ENCODE results near the gene ACBD3. TPM values are rescaled to one million over a fixed set of nuclear protein-coding genes. Genes with fewer than 3 reads are reported as not detected.

Gene ACBD3
- total and polyA plus RNA-seq, 10 of the 15 experiments (the other 5 are each of a cell fraction or from before 2014, with no cell fraction given), result 7.5 to 27.9 (median 20.3) TPM

Small RNAs within 50 kb of the gene (small RNA-seq; reads per million reads assigned to genes)
- gene AL512343.1, result not detected

Other genes starting within 250 kb of the ACBD3 start
- not detected in 2 replicates for gene LEFTY2, start 245.5 kb downstream of the ACBD3 start, total RNA-seq (2014; rRNA removed)
- not detected in 2 replicates for gene LEFTY2, start 245.5 kb downstream of the ACBD3 start, total RNA-seq (2014; rRNA removed; fragmentation: Illumina TruSeq; extraction: Trizol)
- not detected in 2 replicates for gene LEFTY2, start 245.5 kb downstream of the ACBD3 start, total RNA-seq (2021)
- not detected in 2 replicates for gene LEFTY2, start 245.5 kb downstream of the ACBD3 start, polyA plus RNA-seq (2011; rRNA removed)
- gene LEFTY2, start 245.5 kb downstream of the ACBD3 start, polyA plus RNA-seq (2014; fragmentation: Illumina TruSeq; extraction: Trizol), result not detected in 2 replicates
- gene LEFTY2, start 245.5 kb downstream of the ACBD3 start, polyA plus RNA-seq (2014; fragmentation: Nextera tagmentation; extraction: Ambion mirVana), result not detected
- gene LEFTY2, start 245.5 kb downstream of the ACBD3 start, polyA plus RNA-seq (2014; rRNA removed), result not detected in 2 replicates
- gene LEFTY2, start 245.5 kb downstream of the ACBD3 start, polyA plus RNA-seq (2016; fragmentation: Nextera tagmentation; extraction: Ambion mirVana), result not detected
- gene SDE2, start 187.4 kb downstream of the ACBD3 start, total RNA-seq (2014; rRNA removed), result 14.3 and 17.2 TPM in 2 replicates
- gene SDE2, start 187.4 kb downstream of the ACBD3 start, total RNA-seq (2014; rRNA removed; fragmentation: Illumina TruSeq; extraction: Trizol), result 15.4 and 16.0 TPM in 2 replicates
- 12.7 and 13.0 TPM in 2 replicates for gene SDE2, start 187.4 kb downstream of the ACBD3 start, total RNA-seq (2021)
- gene SDE2, start 187.4 kb downstream of the ACBD3 start, polyA plus RNA-seq (2011; rRNA removed), result 19.4 and 26.6 TPM in 2 replicates
- gene SDE2, start 187.4 kb downstream of the ACBD3 start, polyA plus RNA-seq (2014; fragmentation: Illumina TruSeq; extraction: Trizol), result 12.2 and 16.2 TPM in 2 replicates
- 1 to 10 TPM; 2.7 to 4.3 TPM for gene SDE2, start 187.4 kb downstream of the ACBD3 start, polyA plus RNA-seq (2014; fragmentation: Nextera tagmentation; extraction: Ambion mirVana)
- gene SDE2, start 187.4 kb downstream of the ACBD3 start, polyA plus RNA-seq (2014; rRNA removed), result 9.6 and 11.5 TPM in 2 replicates
- gene SDE2, start 187.4 kb downstream of the ACBD3 start, polyA plus RNA-seq (2016; fragmentation: Nextera tagmentation; extraction: Ambion mirVana), result 10 to 100 TPM; 11.7 to 14.1 TPM
- gene H3-3A, start 124.0 kb downstream of the ACBD3 start, total RNA-seq (2014; rRNA removed), result 215 and 235 TPM in 2 replicates
- 204 and 215 TPM in 2 replicates for gene H3-3A, start 124.0 kb downstream of the ACBD3 start, total RNA-seq (2014; rRNA removed; fragmentation: Illumina TruSeq; extraction: Trizol)
- gene H3-3A, start 124.0 kb downstream of the ACBD3 start, total RNA-seq (2021), result 335 and 346 TPM in 2 replicates
- gene H3-3A, start 124.0 kb downstream of the ACBD3 start, polyA plus RNA-seq (2011; rRNA removed), result 441 and 486 TPM in 2 replicates
- gene H3-3A, start 124.0 kb downstream of the ACBD3 start, polyA plus RNA-seq (2014; fragmentation: Illumina TruSeq; extraction: Trizol), result 379 and 386 TPM in 2 replicates
- gene H3-3A, start 124.0 kb downstream of the ACBD3 start, polyA plus RNA-seq (2014; fragmentation: Nextera tagmentation; extraction: Ambion mirVana), result 100 to 1,000 TPM; 254 to 435 TPM
- gene H3-3A, start 124.0 kb downstream of the ACBD3 start, polyA plus RNA-seq (2014; rRNA removed), result 366 and 425 TPM in 2 replicates
- 100 to 1,000 TPM; 401 to 421 TPM for gene H3-3A, start 124.0 kb downstream of the ACBD3 start, polyA plus RNA-seq (2016; fragmentation: Nextera tagmentation; extraction: Ambion mirVana)
- 0.11 TPM in 2 replicates for gene MIXL1, start 36.9 kb upstream of the ACBD3 start, total RNA-seq (2014; rRNA removed)
- gene MIXL1, start 36.9 kb upstream of the ACBD3 start, total RNA-seq (2014; rRNA removed; fragmentation: Illumina TruSeq; extraction: Trizol), result 0.14 and 0.18 TPM in 2 replicates
- 0.23 and 0.40 TPM in 2 replicates for gene MIXL1, start 36.9 kb upstream of the ACBD3 start, total RNA-seq (2021)
- gene MIXL1, start 36.9 kb upstream of the ACBD3 start, polyA plus RNA-seq (2011; rRNA removed), result not detected in 2 replicates
- gene MIXL1, start 36.9 kb upstream of the ACBD3 start, polyA plus RNA-seq (2014; fragmentation: Illumina TruSeq; extraction: Trizol), result 0.19 TPM in 1 of 2 replicates, not detected in the other
- under 1 TPM; 0.18 to 0.24 TPM for gene MIXL1, start 36.9 kb upstream of the ACBD3 start, polyA plus RNA-seq (2014; fragmentation: Nextera tagmentation; extraction: Ambion mirVana)
- 0.27 TPM in 1 of 2 replicates, not detected in the other for gene MIXL1, start 36.9 kb upstream of the ACBD3 start, polyA plus RNA-seq (2014; rRNA removed)
- gene MIXL1, start 36.9 kb upstream of the ACBD3 start, polyA plus RNA-seq (2016; fragmentation: Nextera tagmentation; extraction: Ambion mirVana), result under 1 TPM; 0.20 to 0.25 TPM
- 7.6 and 9.2 TPM in 2 replicates for gene LIN9, start 122.4 kb upstream of the ACBD3 start, total RNA-seq (2014; rRNA removed)
- 10.9 and 11.0 TPM in 2 replicates for gene LIN9, start 122.4 kb upstream of the ACBD3 start, total RNA-seq (2014; rRNA removed; fragmentation: Illumina TruSeq; extraction: Trizol)
- 7.0 and 7.7 TPM in 2 replicates for gene LIN9, start 122.4 kb upstream of the ACBD3 start, total RNA-seq (2021)
- gene LIN9, start 122.4 kb upstream of the ACBD3 start, polyA plus RNA-seq (2011; rRNA removed), result 9.0 and 14.4 TPM in 2 replicates
- gene LIN9, start 122.4 kb upstream of the ACBD3 start, polyA plus RNA-seq (2014; fragmentation: Illumina TruSeq; extraction: Trizol), result 9.3 and 14.0 TPM in 2 replicates
- 1 to 10 TPM; 5.9 to 6.5 TPM for gene LIN9, start 122.4 kb upstream of the ACBD3 start, polyA plus RNA-seq (2014; fragmentation: Nextera tagmentation; extraction: Ambion mirVana)
- gene LIN9, start 122.4 kb upstream of the ACBD3 start, polyA plus RNA-seq (2014; rRNA removed), result 4.7 and 7.2 TPM in 2 replicates
- gene LIN9, start 122.4 kb upstream of the ACBD3 start, polyA plus RNA-seq (2016; fragmentation: Nextera tagmentation; extraction: Ambion mirVana), result 10 to 100 TPM; 12.8 to 13.5 TPM
- gene PARP1, start 221.4 kb upstream of the ACBD3 start, total RNA-seq (2014; rRNA removed), result 283 and 287 TPM in 2 replicates
- gene PARP1, start 221.4 kb upstream of the ACBD3 start, total RNA-seq (2014; rRNA removed; fragmentation: Illumina TruSeq; extraction: Trizol), result 171 and 183 TPM in 2 replicates
- gene PARP1, start 221.4 kb upstream of the ACBD3 start, total RNA-seq (2021), result 268 and 270 TPM in 2 replicates
- gene PARP1, start 221.4 kb upstream of the ACBD3 start, polyA plus RNA-seq (2011; rRNA removed), result 116 and 202 TPM in 2 replicates
- 253 and 260 TPM in 2 replicates for gene PARP1, start 221.4 kb upstream of the ACBD3 start, polyA plus RNA-seq (2014; fragmentation: Illumina TruSeq; extraction: Trizol)
- gene PARP1, start 221.4 kb upstream of the ACBD3 start, polyA plus RNA-seq (2014; fragmentation: Nextera tagmentation; extraction: Ambion mirVana), result 100 to 1,000 TPM; 113 to 170 TPM
- 281 and 350 TPM in 2 replicates for gene PARP1, start 221.4 kb upstream of the ACBD3 start, polyA plus RNA-seq (2014; rRNA removed)
- gene PARP1, start 221.4 kb upstream of the ACBD3 start, polyA plus RNA-seq (2016; fragmentation: Nextera tagmentation; extraction: Ambion mirVana), result 100 to 1,000 TPM; 271 to 274 TPM

Data from GM12878 (cell line).